GM19238 (cell line): ENCODE data around the gene EBI3.
"Not testable (repeated sequence)": the region's sequence is repeated elsewhere in the genome, so short reads cannot be mapped to it uniquely, and the experiment has no call there.

Experiments used
- DNase-seq: peaks from one replicate; pipeline ENCODE4 v3.0.0; 2011; ENCODE audit warnings: low spot score; ENCODE audit not compliant: insufficient read length

EBI3 gene

GRCh38 chr19:4229179-4229931 lies at the start of gene EBI3:
Gene EBI3 (plus strand): TSS chr19:4229523. CDS start chr19:4229551, 28 bp downstream.
- DNase-seq = peak; percentile 74

- no peak for DNase-seq
These were observed 48.2 kb upstream of the EBI3 start for GRCh38 chr19:4181053-4181508.

GRCh38 chr19:4182084-4182810 lies 47.1 kb upstream of the EBI3 start, which contains the start of the genes ANKRD24 and SIRT6:
Gene ANKRD24 (plus strand): TSS chr19:4182689. CDS start chr19:4186426, 3,737 bp downstream.
Gene SIRT6 (minus strand): TSS chr19:4182563. CDS start chr19:4182539, 24 bp downstream.
- peak; percentile 98 for DNase-seq

GRCh38 chr19:4183967-4184717 lies 45.2 kb upstream of the EBI3 start:
- no peak for DNase-seq

- DNase-seq = no peak
These were observed 44.5 kb upstream of the EBI3 start for GRCh38 chr19:4184718-4185352.

GRCh38 chr19:4185413-4186086 lies 43.8 kb upstream of the EBI3 start:
- DNase-seq = no peak

GRCh38 chr19:4186087-4186993 lies 43.0 kb upstream of the EBI3 start:
- DNase-seq = peak; percentile 77

- DNase-seq = no peak
These were observed 41.8 kb upstream of the EBI3 start for GRCh38 chr19:4187313-4188122.

GRCh38 chr19:4189641-4190040 lies 39.7 kb upstream of the EBI3 start:
- DNase-seq = no peak

GRCh38 chr19:4192537-4192936 lies 36.8 kb upstream of the EBI3 start:
- not testable (repeated sequence) for DNase-seq

- no peak for DNase-seq
These were observed 35.0 kb upstream of the EBI3 start for GRCh38 chr19:4194353-4194752.

- no peak for DNase-seq
These were observed 33.3 kb upstream of the EBI3 start for GRCh38 chr19:4196009-4196408.

- DNase-seq = no peak
These were observed 32.7 kb upstream of the EBI3 start for GRCh38 chr19:4196587-4197148.

GRCh38 chr19:4197228-4197624 lies 32.1 kb upstream of the EBI3 start:
- no peak for DNase-seq

- no peak for DNase-seq
These were observed 31.5 kb upstream of the EBI3 start for GRCh38 chr19:4197625-4198466.

- DNase-seq = no peak
These were observed 30.7 kb upstream of the EBI3 start for GRCh38 chr19:4198467-4199126.

- DNase-seq = no peak
These were observed 29.5 kb upstream of the EBI3 start for GRCh38 chr19:4199699-4200293.
